A549 (cell line): Measurements from ENCODE around the gene ELL. TPM values are rescaled to one million over a fixed set of nuclear protein-coding genes. Genes with fewer than 3 reads are reported as not detected.

Source experiments
- ATAC-seq, 2 experiments: fragments of 200-7000 bp in 1 of 2; fragments of >200 bp in 1 of 2; cut with Nextera tagmentation in 1 of 2; cut with Tn5 transposase in 1 of 2; 3 replicates each; pipeline versions ENCODE4 v1.8.0 to v1.9.1; 2018 to 2020; ENCODE audit warnings: mild to moderate bottlenecking in 1 of 2, moderate library complexity in 1 of 2
- CTCF ChIA-PET: fragments of 300-600 bp; sonication (Branson Sonifier 250); formaldehyde crosslinking; extraction: SDS; loops from one replicate; lab custom pipeline; 2021; ENCODE audit warnings: antibody characterized with exemption, inconsistent platforms; lab: Yijun Ruan, JAX
- POLR2A ChIA-PET: fragments of 350-600 bp; formaldehyde crosslinking; extraction: SDS; loops from one replicate; lab custom pipeline; 2021; ENCODE audit warnings: antibody characterized with exemption, inconsistent platforms; lab: Yijun Ruan, JAX
- DNase-seq, 2 experiments: peaks; one replicate each; pipeline versions ENCODE4 v3.0.0 to v3.0.0-alpha.2; 2011 to 2016; ENCODE audit warnings: low read depth in 1 of 2, low spot score in 1 of 2
- FAIRE-seq: peaks from 2 replicates; lab custom pipeline; 2011; peaks lifted over from hg19 to GRCh38; lab: Jason Lieb, UNC
- H3K27ac ChIP-seq, 2 experiments: fragments of >200 bp; sonication (Bioruptor Twin); formaldehyde crosslinking; 3 replicates each; pipeline ENCODE4 v1.5.1; 2016 to 2017
- H3K4me1 ChIP-seq: fragments of >200 bp; sonication (Bioruptor Twin); formaldehyde crosslinking; 3 replicates; pipeline ENCODE4 v1.6.1; 2016
- H3K4me2 ChIP-seq: fragments of >200 bp; sonication (Bioruptor Twin); formaldehyde crosslinking; 3 replicates; pipeline ENCODE4 v1.6.1; 2016
- H3K4me3 ChIP-seq: fragments of >200 bp; sonication (Bioruptor Twin); formaldehyde crosslinking; 3 replicates; pipeline ENCODE4 v1.5.1; 2016
- H3K9me3 ChIP-seq: fragments of >200 bp; sonication (Bioruptor Twin); formaldehyde crosslinking; 3 replicates; pipeline ENCODE4 v1.6.1; 2016
- CBX2 ChIP-seq: fragments of 200-600 bp; sonication (generic); IDR thresholded peaks from 2 replicates; pipeline ENCODE4 v1.6.1; 2016; ENCODE audit warnings: low read depth, mild to moderate bottlenecking, borderline replicate concordance
- CTCF ChIP-seq: fragments of >200 bp; sonication (Bioruptor Twin); formaldehyde crosslinking; IDR thresholded peaks from 3 replicates; pipeline ENCODE4 v1.5.1; 2016
- ESRRA ChIP-seq: fragments of 150-350 bp; IDR thresholded peaks from 2 replicates; pipeline ENCODE4 v1.6.1; 2014; ENCODE audit warnings: mild to moderate bottlenecking, low read length, borderline replicate concordance
- GATA3 ChIP-seq: IDR thresholded peaks from 2 replicates; pipeline ENCODE4 v1.6.1; 2012; ENCODE audit warnings: borderline replicate concordance
- HDAC2 ChIP-seq: fragments of 200-600 bp; sonication (generic); IDR thresholded peaks from 2 replicates; pipeline ENCODE4 v1.6.1; 2016
- HES2 ChIP-seq: fragments of >200 bp; sonication (Bioruptor Twin); formaldehyde crosslinking; IDR thresholded peaks from 2 replicates; pipeline ENCODE4 v1.6.1; 2016
- HOXA7 ChIP-seq: fragments of 250-450 bp; sonication (Bioruptor Pico); IDR thresholded peaks from 2 replicates; pipeline ENCODE4 v1.5.0; 2020; ENCODE audit warnings: mild to moderate bottlenecking, moderate library complexity
- HOXB5 ChIP-seq: fragments of 250-450 bp; sonication (Bioruptor Pico); IDR thresholded peaks from 2 replicates; pipeline ENCODE4 v1.5.0; 2020; ENCODE audit warnings: mild to moderate bottlenecking, moderate library complexity
- MAX ChIP-seq: IDR thresholded peaks from 2 replicates; pipeline ENCODE4 v1.6.1; 2012
- MYC ChIP-seq: IDR thresholded peaks from 2 replicates; pipeline ENCODE4 v1.6.1; 2012; ENCODE audit warnings: mild to moderate bottlenecking, inconsistent platforms, low read length, improper control_type of control experiment, borderline replicate concordance
- NR3C1 ChIP-seq: fragments of >200 bp; sonication (Bioruptor Twin); formaldehyde crosslinking; IDR thresholded peaks from 3 replicates; pipeline ENCODE4 v1.6.1; 2017
- RAD21 ChIP-seq, 2 experiments: fragments of >200 bp in 1 of 2; sonication (Bioruptor Twin) in 1 of 2; formaldehyde crosslinking in 1 of 2; IDR thresholded peaks in 1 of 2; conservative IDR thresholded peaks in 1 of 2; 2 replicates in 1 of 2; 3 replicates in 1 of 2; pipeline ENCODE4 v1.6.1; 2012 to 2018; ENCODE audit warnings: inconsistent platforms in 1 of 2
- RARB ChIP-seq: fragments of 250-450 bp; sonication (Bioruptor Pico); IDR thresholded peaks from 2 replicates; pipeline ENCODE4 v1.8.0; 2021; ENCODE audit warnings: mild to moderate bottlenecking, moderate library complexity
- RFX5 ChIP-seq: fragments of 450-650 bp; IDR thresholded peaks from 2 replicates; pipeline ENCODE4 v1.7.1; 2014; ENCODE audit warnings: antibody characterized with exemption, mild to moderate bottlenecking, moderate library complexity
- ZC3H11A ChIP-seq: fragments of 450-650 bp; IDR thresholded peaks from 2 replicates; pipeline ENCODE4 v1.6.1; 2014; ENCODE audit warnings: antibody characterized with exemption, mild to moderate bottlenecking
- ZNF302 ChIP-seq: fragments of 250-450 bp; sonication (Bioruptor Pico); IDR thresholded peaks from 2 replicates; pipeline ENCODE4 v1.9.0; 2021; ENCODE audit warnings: inconsistent platforms, mild to moderate bottlenecking, moderate library complexity
- WGBS: methylation state at CpG from one replicate; pipeline ENCODE4 v1.1.6; 2017; ENCODE audit errors: missing lambda C conversion rate; 5-methylcytosine and 5-hydroxymethylcytosine counted together
- polyA plus RNA-seq, 4 experiments: library from polyadenylated mRNA; depleted of rRNA in 3 of 4; stranded (reverse); fragments of >200 nt; fragmentation: RNase III in 1 of 4; extraction: RNeasy Plus Mini Kit Qiagen cat#74134 plus additional on column Dnase treatment in 1 of 4; gene quantifications; 2 replicates in 3 of 4; 3 replicates in 1 of 4; pipeline ENCODE4 v1.2.3, GENCODE V29; 2011 to 2017

The ELL gene
- polyA plus RNA-seq, 2 of the 4 experiments (the other 2 are of a cell fraction), result 1.6 to 3.6 TPM

GRCh38 chr19:18488838-18489626 is 32.8 kb downstream of the ELL start:
- POLR2A ChIA-PET, result interaction anchor here (1.3 kb wide), 1 partner anchor 69 kb away, joined by 3 read pairs; the partner anchor contains the start of gene KXD1
- peaks cover 29% of the 10 kb centered on the region for H3K4me1 ChIP-seq
- WGBS, result 77% methylated on average over 20 of the region's 22 CpGs
- H3K4me3 ChIP-seq, result no peak overlapping the region
- FAIRE-seq, result no peak
- peak; percentile 50 to 69; a peak in 4 of 6 replicates for ATAC-seq
- H3K27ac ChIP-seq, result peak overlapping the region in 1 of 2 experiments; percentile 53; a peak in 1 of 6 replicates
- H3K4me2 ChIP-seq, result no peak overlapping the region
- TF ChIP-seq RARB (CRISPR knock-in tag) (no peak), ESRRA (no peak), GATA3 (no peak), RAD21 (conservative IDR thresholded peaks at IDR 0.05 in 1 of 2, IDR thresholded peaks at IDR 0.05 in 1 of 2) (peak; percentile 28 to 36; a peak in 3 of 5 replicates), HDAC2 (no peak), RFX5 (no peak), HOXB5 (CRISPR knock-in tag) (no peak), HES2 (no peak), CTCF (no peak)
- DNase-seq, result peak; percentile 45 to 57
- H3K9me3 ChIP-seq, result no peaks in the 10 kb centered on the region
- CTCF ChIA-PET, result interaction anchor here (0.6 to 5.5 kb wide), 13 partner anchors 9 to 38 kb away, joined by 3 to 38 read pairs (median 4); no protein-coding TSS in a partner anchor

GRCh38 chr19:18488403-18488723 is 33.5 kb downstream of the ELL start:
- Histone ChIP-seq H3K27ac (peak overlapping the region in 1 of 2 experiments; percentile 53; a peak in 2 of 6 replicates), H3K9me3 (no peaks in the 10 kb centered on the region), H3K4me2 (no peak overlapping the region), H3K4me3 (no peak overlapping the region), H3K4me1 (peaks cover 35% of the 10 kb centered on the region)
- FAIRE-seq (no peak), ATAC-seq (peak; percentile 70 to 87), DNase-seq (peak; percentile 35 to 58)
- CTCF ChIA-PET, result interaction anchor here (0.9 to 5.5 kb wide), 10 partner anchors 10 to 38 kb away, joined by 3 to 38 read pairs (median 6); no protein-coding TSS in a partner anchor
- POLR2A ChIA-PET, result interaction anchor here (1.3 kb wide), 1 partner anchor 69 kb away, joined by 3 read pairs; the partner anchor contains the start of gene KXD1
- no peak for TF ChIP-seq CBX2
- no peak for TF ChIP-seq HOXA7 (CRISPR knock-in tag)
- TF ChIP-seq MYC, result 0 out of 2 replicates have a peak, but pooled peaks have one; percentile 38
- 82% methylated on average over 5 of the region's 6 CpGs for WGBS

DNA sequence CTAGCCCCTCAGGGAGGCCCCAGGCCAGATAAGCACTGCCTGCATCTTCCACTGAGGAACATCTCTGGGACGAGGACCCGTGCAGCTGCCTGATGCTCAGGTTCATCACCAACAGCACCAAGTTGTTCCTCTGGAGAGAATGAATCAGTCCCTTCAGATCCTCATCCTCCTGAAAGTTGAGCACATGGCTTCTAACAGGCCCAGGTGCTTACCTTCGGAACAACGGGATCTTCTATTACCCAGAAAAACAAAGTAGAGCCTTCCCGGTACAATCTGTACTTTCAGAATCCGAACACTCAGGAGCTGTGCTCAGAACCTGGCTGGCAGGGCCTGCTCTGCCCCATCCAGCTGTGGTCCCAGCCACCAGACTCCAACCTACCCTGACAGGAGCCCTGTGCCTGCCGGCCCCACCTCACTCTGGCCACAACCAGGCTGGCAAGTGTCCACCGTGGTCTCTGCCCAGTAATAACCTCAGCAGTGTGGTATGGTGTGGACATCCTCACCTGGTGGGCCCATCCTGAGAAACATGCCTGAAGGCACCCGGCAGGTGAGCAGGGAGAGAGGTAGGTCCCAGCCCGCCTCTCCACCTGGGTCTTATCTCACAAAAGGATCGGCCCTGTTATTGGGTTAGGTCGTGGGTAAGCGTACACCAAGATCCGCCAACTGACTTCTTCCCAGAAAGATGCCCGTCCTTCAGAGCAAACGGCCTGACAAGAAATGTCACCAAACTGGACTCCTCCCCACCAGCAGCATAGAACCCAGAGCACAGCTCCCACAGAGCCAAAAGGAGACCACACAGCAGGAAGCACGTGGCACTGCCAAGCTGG is 34.1 kb downstream of the ELL start:
- DNase-seq (no peak), ATAC-seq (no peak), FAIRE-seq (no peak)
- peak overlapping the region; percentile 19 to 53; a peak in 3 of 6 replicates for H3K27ac ChIP-seq
- 94% methylated on average over 6 of the region's 17 CpGs for WGBS
- no peaks in the 10 kb centered on the region for H3K9me3 ChIP-seq
- no peak overlapping the region for H3K4me2 ChIP-seq
- no peak overlapping the region for H3K4me3 ChIP-seq
- TF ChIP-seq ZC3H11A, result no peak
- no peak for TF ChIP-seq NR3C1
- TF ChIP-seq ZNF302 (CRISPR knock-in tag), result no peak
- TF ChIP-seq HOXA7 (CRISPR knock-in tag), result no peak
- peak; percentile 33; the same call in 1 of the 2 replicates for TF ChIP-seq MAX
- TF ChIP-seq, all 56 proteins: peak for 1
- CTCF ChIA-PET, result interaction anchor here (1.1 to 5.5 kb wide), 11 partner anchors 8 to 102 kb away, joined by 3 to 38 read pairs (median 6); partner anchors contain the start of gene REX1BD
- POLR2A ChIA-PET, result interaction anchor here (1.3 kb wide), 1 partner anchor 70 kb away, joined by 3 read pairs; the partner anchor contains the start of gene KXD1
- H3K4me1 ChIP-seq, result peaks cover 35% of the 10 kb centered on the region
